Central memory CD4-positive, alpha-beta T cell (primary cell): Measurements from ENCODE around the gene NPFFR1.

Source experiments
- DNase-seq: peaks from one replicate; pipeline ENCODE4 v3.0.0; 2022

The NPFFR1 gene

GRCh38 chr10:70212879-70213278, 70.9 kb downstream of the NPFFR1 start:
- DNase-seq, result no peak

GRCh38 chr10:70212277-70212676, 71.5 kb downstream of the NPFFR1 start:
- no peak for DNase-seq

GRCh38 chr10:70206762-70207161, 77.0 kb downstream of the NPFFR1 start:
- no peak for DNase-seq

DNA sequence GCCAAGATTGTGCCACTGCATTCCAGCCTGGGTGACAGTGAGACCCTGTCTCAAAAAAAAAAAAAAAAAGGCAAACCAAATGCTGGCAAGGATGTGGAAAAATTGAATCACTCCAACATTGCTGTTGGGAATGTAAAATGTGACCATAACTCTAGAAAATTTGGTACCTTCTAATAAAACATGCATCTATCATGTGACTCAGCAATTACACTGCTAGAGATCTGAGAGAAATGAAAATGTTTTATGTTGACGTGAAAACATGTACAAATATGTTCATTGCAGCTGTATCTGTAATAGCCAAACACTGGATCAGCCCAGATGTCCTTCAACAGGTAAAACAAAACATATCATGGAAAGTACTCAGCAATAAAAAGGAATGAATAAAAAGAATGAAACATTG, 82.7 kb downstream of the NPFFR1 start:
- DNase-seq, result no peak

DNA sequence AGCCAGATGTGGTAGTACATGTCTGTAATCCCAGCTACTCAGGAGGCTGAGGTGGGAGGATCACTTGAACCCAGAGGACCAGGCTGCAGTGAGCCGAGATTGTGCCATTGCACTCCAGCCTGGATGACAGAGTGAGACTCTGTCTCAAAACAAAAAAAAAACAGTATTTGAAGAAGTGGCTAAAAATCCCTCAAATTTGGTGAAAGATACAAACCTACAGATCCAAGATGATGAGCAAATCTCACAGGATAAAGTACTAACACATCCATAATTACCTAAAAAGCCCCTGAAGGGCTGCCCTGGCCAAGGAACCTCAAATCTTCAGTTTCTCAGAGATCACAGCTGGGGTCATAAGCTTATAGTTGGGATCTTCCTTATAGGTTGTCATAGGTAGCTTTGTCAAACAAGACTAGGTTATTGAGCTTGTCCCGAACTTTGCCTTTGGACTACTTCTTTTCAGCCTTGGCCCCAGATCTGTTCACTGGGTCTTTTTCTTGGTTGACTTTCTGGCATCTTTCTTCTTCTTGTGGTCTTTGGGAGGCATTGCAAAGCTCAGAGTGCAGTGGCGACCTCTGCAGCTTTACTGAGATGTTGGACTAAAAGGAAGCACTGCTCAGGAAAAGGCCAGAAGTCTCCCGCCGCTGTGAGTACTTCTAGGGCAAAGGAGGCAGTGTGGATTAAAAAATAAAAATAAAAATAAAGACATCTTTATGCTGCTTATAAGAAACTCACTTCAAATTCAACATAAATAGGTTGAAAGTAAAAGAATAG, 84.9 kb downstream of the NPFFR1 start:
- no peak for DNase-seq
